ENCODE data around the gene HECW1. TPM values are rescaled to one million over a fixed set of nuclear protein-coding genes. Genes with fewer than 3 reads are reported as not detected.

The HECW1 gene
- total RNA-seq, 1 donor from 2014 or later = not detected

GRCh38 chr7:43604251-43604650 lies 491.8 kb downstream of the HECW1 start:
- no peak for DNase-seq (ENCODE audit: low read depth)
- no peak overlapping the region for H3K4me3 ChIP-seq (ENCODE audit: low read depth, low read length)
- no peak for TF ChIP-seq CTCF (conservative IDR thresholded peaks at IDR 0.05; ENCODE audit: low read depth, low read length)

- no peak overlapping the region for H3K4me3 ChIP-seq (ENCODE audit: low read depth, low read length)
- no peak for DNase-seq (ENCODE audit: low read depth)
- no peak for TF ChIP-seq CTCF (conservative IDR thresholded peaks at IDR 0.05; ENCODE audit: low read depth, low read length)
These were observed 496.6 kb downstream of the HECW1 start for GRCh38 chr7:43609097-43609496.

GRCh38 chr7:43612128-43612527 lies 499.7 kb downstream of the HECW1 start:
- no peak overlapping the region for H3K4me3 ChIP-seq (ENCODE audit: low read depth, low read length)
- no peak for TF ChIP-seq CTCF (conservative IDR thresholded peaks at IDR 0.05; ENCODE audit: low read depth, low read length)
- DNase-seq (ENCODE audit: low read depth) = no peak

GRCh38 chr7:43612599-43613589 lies 500.4 kb downstream of the HECW1 start:
- no peak overlapping the region for H3K4me3 ChIP-seq (ENCODE audit: low read depth, low read length)
- TF ChIP-seq CTCF (conservative IDR thresholded peaks at IDR 0.05; ENCODE audit: low read depth, low read length) = no peak
- DNase-seq (ENCODE audit: low read depth) = no peak

Other genes starting within 250 kb of the HECW1 start
- gene C7orf25, start 200.6 kb upstream of the HECW1 start, total RNA-seq = 4.8 and 9.2 TPM in 2 replicates
- gene PSMA2, start 180.5 kb upstream of the HECW1 start, total RNA-seq = 135 and 162 TPM in 2 replicates
- gene MRPL32, start 180.3 kb upstream of the HECW1 start, total RNA-seq = 91.7 and 97.2 TPM in 2 replicates

All from epithelial cell of proximal tubule (primary cell).